ENCODE results near the gene TCP11.

The TCP11 gene

DNA sequence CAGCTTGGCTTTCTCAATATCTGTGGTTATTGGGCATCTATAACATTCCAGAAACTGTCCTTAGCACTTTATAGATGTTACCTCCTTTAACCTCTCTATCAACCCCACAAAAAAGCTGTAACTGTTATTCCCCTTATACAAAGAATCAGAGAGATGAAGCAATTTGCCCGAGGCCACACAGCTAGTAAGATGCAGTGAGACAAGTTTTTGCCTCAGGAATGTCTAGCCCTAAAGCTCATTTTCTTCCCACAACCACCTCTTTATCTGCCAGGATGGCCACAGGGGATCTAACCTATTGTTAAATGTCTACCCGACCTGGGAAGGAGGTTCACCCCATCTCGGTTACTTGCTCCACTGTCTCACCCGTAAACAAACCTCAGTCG lies 31.9 kb upstream of the TCP11 start:
- DNase-seq (ENCODE audit: low read depth): no peak

DNA sequence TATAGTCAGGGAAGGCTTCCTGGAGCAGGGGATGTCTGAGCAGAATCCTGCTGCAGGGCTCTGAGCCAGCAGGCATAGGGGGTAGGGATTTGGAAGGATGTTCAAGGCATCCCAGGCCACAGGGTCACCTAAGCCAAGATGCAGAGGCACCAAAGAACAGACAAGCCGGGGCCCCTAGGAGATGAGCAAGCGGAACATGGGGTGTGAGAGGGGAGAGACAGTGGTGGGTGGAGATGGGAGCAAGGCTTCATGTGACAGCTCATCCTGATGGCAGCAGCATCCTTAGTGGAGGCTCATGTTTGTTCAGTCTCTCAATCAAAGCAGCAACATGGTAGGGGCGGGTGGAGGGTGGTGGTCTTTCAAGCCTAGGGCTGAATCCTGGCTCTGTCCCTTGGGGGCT lies 29.8 kb upstream of the TCP11 start:
- no peak for DNase-seq (ENCODE audit: low read depth)

DNA sequence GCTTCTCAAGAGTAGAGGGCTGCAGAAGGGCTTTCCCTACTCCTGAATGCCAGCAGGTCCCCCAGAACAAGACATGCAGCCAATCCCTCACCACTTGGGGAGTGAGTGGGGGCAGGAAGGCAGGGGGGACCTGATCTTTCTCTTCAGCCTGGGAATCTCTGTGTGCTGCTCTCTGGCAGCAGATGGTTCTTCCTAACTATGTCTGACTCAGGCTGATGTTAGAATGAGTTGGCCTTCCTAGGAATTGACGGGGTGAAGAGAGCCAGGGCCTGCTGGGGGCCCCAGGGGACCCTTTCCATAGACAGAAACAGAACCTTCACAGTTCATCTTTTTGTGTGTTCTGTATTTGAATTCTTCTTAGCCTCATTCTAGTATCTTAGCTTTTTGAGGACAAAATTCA lies 29.0 kb upstream of the TCP11 start:
- no peak for DNase-seq (ENCODE audit: low read depth)

DNA sequence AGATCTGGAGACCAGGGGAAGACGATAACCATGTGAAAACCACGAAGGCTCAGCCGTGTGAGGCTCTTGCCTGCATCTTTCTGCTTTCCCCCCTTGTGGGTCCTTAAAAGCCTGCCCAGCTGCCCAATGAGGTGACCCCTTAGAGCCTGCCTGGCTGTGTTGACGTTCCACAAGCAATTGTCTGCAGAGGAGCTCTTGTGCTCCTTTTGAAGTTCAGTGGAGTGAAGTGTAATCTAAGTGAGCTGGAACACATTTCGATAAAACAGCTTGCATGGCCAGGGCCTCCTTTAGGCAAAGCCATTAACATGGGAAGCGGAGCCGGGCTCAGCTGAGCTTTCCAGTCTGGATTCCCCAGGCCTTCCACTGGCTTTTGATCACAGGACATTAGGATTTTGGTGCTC lies 27.3 kb upstream of the TCP11 start:
- DNase-seq (ENCODE audit: low read depth): no peak

DNA sequence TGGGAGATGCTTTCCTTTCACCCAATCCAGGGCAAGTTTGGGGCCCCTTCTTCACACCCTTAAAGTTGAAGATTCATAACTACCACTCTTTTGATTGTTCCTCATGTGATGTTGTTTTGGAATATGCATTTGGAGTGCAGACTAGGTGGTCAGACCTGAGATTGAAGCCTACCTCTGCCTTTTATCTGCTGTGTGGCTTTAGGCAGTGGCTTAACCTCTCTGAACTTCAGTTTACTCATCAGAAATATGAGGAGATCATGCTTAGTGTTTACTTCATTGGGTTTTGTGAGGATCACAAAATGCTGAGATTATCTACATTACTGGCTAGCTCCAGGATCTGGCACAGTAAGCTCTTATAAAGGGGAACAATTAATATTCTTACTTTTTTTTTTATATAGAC lies 26.4 kb upstream of the TCP11 start:
- DNase-seq (ENCODE audit: low read depth): no peak

DNA sequence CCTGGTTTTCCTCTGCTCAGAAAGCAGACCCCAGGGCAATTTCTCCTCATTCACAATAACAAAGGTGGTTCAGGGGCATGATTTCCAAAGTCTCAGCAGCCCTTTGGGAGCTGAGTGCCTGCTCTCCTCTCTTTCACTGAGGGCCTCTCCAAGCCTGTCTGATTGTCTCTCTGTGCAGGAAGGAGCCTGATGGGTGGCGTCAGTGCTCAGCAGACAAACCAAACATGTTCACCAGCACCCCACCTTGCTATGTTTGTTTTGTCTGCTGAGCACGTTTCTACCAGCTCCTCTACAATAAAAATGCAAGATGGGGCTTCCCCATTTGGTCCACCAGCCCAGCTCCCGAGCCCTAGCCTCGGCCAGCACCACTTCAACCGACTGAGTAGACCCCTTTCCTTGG lies 25.4 kb upstream of the TCP11 start:
- no peak for DNase-seq (ENCODE audit: low read depth)

DNA sequence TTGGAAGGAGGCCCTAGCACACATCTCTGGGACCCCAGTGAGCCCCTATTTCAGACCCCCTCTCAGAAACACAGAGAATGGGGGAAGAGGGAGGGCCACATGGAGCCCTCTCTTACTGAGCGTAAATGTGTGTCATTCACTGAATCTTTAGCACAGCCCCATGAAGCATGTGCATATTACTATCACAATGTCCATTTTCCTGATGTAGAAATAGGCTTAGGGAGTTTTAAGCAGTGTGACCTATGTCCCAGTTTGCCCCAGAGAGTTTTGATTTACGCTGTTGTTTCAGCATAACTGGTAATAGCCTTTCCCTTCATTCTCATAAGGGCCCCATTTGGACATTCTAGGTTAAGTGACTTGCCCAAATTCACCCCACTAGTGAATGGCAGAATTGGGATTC lies 25.0 kb upstream of the TCP11 start:
- no peak for DNase-seq (ENCODE audit: low read depth)

DNA sequence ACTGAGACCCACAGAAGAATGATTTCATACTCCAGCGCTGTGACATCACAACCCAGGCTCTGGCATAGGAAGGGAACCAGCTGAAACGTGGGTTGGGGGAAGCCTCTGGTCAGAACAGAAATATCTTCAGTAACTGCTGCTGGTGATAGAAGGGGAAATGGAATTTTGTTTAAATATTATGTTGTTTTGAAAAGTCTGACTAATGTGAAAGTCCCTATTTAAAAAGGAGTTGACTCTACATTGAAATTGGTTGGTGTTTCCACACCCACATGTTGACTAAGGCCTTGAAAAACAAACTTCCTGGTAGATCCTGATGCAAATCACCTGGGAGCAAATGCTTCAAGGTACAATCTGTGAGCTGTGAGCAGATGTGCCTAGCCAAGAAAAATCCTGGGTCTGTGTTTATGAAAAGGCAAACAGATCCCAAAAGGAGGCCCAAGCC lies 24.5 kb upstream of the TCP11 start:
- DNase-seq (ENCODE audit: low read depth): no peak

DNA sequence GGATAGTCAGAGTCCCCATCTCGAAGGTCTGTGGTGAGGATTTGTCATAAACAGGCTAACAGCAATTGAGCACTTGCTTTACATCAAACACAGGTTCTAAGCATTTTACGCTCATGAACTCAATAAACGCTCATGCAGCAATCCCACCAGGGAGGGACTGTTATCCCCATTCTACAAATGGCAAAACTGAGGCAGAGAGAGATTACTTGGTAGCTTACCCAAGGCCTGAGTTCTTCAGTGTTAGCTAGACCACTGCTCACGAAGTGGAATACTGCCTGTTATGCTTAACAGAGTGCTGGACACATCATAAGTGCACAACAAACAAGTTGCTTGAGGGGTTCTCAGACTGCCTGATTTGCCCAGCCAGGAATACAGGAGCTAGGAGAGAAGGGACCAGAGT lies 23.7 kb upstream of the TCP11 start:
- no peak for DNase-seq (ENCODE audit: low read depth)

DNA sequence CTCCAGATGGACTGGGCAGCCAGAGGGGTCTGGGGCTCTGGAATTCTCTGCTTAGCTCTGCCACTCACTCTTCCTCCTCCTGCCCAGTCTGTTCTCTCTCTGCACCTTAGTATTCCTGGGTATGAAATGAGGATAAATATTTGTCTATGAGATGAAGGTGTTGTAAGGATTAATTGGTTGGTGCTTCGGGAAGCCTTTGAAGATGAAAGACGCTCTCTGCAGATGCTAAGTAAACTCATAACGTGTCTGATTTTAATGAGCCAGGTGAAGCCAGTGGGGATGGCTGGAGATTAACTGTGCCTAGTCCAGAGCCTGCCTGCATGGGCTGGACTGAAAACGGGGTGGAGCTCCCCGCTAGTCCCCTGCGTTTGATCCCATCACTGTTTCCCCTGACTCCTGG lies 23.1 kb upstream of the TCP11 start:
- DNase-seq (ENCODE audit: low read depth): no peak

DNA sequence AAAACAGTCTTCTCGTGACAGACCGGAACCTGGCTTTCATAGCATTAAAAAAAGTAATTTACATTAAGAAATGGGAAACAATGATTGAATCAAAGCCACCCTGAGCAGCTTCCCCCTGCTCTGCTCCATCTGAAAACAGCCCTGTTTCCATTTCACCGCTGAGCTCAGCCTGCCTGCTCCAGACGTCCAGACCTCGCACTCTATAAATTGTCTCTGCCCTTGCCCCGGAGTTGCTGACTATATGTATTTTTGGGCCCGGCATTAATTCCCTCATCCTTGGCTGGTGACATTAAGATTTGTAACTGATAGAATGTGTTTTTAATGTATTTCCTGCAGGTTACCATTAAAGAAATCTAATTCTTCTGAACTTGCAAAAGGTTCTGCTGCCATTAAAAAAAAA lies 22.7 kb upstream of the TCP11 start:
- DNase-seq (ENCODE audit: low read depth): no peak

DNA sequence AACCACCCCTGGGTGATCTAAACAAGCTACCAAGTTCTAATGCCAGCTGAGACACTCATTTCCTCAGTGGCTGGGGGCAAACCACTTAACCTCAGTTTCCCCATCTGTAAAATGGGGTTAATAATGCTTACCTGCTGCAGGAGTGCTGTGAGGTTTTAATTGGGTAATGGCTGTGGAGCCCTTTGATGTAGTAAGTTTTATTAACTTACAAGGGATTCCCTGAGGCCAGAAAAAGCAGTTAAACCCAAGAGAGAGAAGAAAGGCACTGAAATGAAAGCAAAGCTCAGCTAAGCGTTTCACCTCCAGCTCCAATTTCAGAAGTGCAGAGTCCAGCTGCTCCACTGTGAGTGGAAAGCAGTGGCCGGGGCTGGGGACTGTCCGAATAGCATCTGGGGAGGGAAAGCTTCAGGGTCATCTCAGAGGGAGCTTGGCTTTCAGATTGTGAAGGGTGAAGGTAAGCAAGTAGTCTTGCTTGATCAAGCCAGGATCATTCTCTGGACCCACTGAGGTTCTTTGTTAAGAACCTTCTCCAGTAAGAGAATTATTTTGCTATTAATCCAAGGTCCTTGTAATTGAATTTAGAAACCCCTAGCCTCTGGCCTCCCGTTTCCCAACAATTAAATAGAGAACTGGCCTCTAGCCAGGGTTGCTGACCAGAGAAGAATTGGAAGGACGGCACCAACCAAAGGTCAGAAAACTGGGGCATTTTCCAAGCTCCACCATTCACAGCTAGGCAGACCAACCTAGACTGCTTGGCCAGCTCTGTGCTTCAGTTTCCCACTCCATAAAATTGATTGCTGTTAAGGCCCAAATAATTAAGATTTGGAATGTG lies 20.9 kb upstream of the TCP11 start:
- DNase-seq (ENCODE audit: low read depth): no peak

DNA sequence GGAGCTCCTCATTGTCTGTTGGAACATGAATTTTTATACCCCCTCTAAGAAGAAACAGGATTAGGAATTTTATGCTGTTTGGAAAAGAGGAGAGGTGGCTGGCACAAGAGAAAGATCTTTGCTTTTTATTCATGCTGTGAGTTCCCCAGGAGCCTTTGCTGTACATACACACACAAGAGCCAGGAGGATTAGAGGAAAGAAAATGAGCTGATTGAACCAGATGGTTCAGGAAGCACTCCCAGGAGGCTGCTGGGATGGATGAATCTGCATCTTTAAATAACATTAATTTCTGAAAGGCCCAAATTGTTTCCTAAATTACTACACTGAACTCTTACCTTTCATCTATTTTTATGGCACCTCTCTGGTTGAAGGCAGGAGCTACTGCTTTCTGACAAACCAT lies 20.1 kb upstream of the TCP11 start:
- DNase-seq (ENCODE audit: low read depth): no peak

DNA sequence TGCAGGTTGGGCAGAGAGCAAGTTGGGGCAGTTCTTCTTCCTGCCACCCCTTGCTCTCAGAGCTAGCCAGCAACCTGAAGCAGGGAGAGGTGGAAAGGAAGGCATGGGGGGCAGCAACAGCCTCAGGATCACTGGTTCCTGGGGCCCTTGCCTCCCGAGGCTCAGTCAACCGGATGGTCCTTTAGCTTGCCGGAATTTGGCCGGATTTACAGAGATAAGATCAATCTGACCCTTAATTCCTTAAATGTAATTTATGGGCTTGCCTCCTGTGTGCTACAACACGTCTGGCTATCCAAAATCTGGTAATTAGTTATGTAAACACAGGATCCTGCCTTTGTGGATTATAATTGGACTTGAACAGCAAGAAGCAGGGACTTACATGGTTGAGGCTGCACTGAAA lies 19.5 kb upstream of the TCP11 start:
- no peak for DNase-seq (ENCODE audit: low read depth)

DNA sequence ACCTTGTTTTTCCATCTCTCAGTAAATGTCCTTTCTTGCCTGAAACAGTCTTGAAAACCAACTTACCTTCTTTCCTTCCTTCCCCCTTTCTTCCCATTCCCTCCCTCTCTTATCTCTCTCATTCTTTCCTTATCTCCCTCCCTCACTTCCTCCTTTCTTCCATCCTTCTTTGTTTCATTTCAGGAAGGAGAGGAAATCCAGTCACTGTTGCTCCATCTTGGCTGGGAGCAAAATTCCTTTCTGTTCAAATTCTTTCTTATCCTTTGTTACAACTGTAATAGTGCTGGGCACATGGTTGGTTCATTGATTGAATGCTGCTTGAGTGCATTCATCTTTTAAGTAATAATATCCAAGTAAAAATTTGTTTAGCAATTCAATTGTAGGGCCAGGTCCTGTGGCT lies 17.4 kb upstream of the TCP11 start:
- no peak for DNase-seq (ENCODE audit: low read depth)

DNA sequence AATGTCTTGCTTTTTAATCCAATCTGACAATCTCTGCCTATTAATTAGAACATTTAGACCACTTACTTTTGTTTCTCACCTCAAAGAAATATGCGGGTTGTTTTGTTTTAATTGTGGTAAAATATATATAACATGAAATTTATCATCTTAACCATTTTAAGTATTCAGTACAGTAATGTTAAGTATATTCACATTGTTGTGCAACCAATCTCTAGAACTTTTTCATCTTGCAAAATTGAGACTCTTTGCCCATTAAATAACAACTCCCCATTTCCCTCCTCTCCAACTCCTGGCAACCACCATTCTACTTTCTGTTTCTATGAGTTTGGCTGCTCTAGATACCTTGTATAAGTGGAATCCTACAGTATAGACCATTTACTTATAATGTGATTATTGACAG lies 13.8 kb upstream of the TCP11 start:
- no peak for DNase-seq (ENCODE audit: low read depth)

DNA sequence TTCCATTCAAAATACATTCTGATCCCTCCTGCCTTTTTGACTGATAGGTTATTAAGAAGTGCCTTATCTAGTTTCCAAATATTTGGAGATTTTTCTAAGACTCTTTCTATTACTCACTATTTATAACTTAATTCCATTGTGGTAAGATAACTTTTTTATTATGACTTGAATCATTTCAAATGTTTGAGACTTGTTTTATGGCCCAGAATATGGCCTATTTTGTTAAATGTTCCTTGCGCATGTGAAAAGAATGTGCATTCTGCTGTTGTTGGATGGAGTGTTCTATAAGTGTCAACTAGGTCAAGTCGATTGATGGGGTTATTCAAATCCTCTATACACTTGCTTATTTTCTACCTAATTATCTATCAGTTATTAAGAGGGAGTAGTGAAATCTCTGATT lies 13.1 kb upstream of the TCP11 start:
- DNase-seq (ENCODE audit: low read depth): no peak

DNA sequence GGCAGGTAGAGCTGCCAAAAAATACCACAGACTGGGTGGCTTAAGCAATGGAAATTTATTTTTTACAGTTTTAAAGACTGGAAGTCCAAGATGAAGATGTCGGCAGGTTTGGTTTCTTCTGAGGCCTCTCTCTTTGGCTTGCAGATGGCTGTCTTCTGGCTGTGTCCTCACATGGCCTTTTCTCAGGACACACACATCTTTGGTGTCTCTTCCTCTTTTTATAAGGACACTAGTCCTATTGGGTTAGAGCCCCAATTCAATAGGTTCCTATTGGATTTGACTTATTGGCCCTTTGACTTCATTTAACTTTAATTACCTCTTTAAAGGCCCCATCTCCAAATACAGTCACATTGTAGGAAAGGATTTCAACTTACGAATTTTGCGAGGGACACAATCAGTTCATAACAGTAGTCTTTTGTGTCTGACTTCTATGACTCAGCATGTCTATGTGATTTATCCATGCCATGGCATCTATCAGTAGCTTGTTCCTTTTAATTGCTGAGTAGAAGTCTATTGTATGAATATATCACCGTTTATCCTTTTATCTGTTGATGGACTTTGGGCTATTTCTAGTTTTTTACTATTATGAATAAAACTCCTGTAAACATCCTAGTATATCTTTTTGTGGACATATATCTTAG lies 11.0 kb upstream of the TCP11 start:
- no peak for DNase-seq (ENCODE audit: low read depth)

DNA sequence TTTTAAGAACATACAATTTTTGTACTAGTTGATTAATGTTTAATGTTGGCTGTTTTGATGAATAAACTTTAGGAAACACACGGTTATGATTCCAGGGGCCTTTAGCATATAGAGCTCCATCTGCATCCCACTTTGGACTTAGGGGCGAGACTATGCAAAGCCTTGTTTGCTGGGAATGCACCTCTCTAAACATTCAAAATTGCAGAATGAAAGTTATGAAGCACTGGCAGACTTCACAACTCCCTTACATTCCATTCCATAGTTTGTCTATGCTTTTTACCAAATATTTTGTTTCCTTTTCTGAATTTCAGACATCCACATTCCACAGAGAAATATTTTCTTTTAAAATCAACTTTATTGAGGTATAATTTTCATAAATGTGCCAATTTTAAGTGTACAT lies 10.3 kb upstream of the TCP11 start:
- DNase-seq (ENCODE audit: low read depth): no peak

DNA sequence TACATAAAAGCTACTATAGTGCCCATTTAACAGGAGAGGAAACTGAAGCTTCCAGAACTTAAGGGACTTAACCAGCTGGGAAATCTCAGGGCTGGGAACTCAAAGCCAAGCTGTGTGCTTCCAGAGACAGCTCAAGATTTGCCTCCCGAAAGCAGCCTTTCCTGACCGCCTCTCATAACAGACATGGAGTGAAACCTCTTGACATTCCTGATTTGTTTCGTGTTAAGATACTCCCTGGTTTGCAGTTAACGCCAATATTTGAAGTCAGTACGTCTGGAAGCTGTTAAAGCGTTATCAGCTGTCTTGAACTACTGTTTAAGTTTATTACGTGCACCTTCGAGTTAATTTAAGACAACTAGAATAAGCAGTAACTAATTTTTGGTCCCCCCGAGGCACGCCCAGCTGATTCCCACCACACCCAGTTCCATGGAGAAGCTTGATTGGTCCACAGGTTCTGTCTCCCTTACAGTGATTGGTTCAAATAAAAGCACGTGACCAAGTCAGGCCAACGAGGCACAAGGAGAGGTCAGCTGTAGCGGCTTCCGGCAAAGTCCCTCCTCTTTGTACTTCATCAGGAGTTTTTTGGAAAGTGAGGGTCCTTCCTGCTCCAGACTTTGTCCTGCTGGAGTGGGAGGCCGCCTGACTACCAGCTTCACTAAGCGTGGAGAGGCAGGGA lies 8.9 kb upstream of the TCP11 start:
- DNase-seq (ENCODE audit: low read depth): no peak

DNA sequence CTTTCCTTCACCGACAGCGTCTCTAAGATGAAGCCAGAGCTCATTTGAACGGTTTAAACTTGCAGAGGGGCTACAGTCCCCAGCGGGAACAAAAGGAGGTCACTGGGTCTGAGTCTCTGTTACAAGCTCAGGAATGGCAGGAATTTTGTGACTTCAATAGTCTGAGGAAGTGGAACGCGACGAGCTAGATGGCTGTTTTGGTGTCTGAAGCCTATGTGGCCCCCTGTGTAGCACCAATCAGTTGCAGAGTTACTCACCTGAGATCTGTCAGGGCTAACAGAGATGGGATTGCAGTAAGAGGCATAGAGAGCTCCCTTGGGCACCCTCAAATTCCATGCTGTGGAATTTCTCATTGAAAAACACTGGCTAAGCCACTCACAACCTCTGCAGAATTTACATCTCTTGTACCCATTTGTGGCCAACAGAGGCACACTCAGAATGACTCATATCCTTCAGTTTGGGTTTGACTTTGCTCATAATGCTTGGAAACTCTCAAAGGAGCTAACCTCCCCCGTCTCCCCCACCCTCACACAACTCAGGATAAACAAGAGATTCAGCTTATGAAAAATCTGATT lies 7.1 kb upstream of the TCP11 start:
- no peak for DNase-seq (ENCODE audit: low read depth)

DNA sequence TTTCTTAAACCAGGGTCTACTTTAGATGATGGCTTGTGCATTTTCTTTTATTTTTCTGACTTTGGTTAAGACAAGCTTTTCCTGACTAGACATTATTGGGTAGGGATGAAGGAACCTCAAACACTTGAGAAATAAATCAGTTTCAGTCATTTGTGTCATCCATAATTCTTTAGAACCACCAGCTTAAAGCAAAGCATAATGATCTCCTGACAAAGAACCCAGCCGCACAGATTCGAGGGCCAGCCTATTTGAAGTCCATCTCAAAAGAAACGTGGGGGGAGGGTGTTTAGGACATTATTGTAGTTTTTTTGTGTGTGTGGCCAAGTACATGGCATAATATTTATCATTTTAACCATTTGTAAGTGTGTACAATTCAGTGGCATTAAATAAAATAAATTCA lies 6.3 kb upstream of the TCP11 start:
- no peak for DNase-seq (ENCODE audit: low read depth)

DNA sequence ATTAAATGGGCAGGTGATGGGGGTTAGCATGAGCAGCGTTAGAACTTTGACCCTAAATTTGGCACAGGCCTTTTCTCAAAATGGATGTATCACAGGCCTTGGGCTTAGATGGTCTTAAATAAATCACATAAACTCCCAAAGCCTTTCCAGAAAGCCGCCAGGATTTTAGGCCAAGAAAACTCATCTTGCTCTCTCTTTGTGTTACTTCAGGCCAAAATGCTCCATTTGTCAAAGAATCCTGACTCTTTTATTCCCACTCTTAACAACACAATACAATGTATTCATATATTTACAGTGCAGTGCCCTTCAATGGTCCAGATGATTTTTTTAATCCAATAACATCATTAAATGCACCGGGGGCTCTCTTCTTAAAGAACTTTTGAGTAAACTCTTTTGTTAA lies 5.9 kb upstream of the TCP11 start:
- DNase-seq (ENCODE audit: low read depth): no peak
